ENCODE data around the gene GAREM2. TPM values are rescaled to one million over a fixed set of nuclear protein-coding genes. Genes with fewer than 3 reads are reported as not detected.

Gene GAREM2
- total RNA-seq, 2 experiments from 2014 or later: not detected

DNA sequence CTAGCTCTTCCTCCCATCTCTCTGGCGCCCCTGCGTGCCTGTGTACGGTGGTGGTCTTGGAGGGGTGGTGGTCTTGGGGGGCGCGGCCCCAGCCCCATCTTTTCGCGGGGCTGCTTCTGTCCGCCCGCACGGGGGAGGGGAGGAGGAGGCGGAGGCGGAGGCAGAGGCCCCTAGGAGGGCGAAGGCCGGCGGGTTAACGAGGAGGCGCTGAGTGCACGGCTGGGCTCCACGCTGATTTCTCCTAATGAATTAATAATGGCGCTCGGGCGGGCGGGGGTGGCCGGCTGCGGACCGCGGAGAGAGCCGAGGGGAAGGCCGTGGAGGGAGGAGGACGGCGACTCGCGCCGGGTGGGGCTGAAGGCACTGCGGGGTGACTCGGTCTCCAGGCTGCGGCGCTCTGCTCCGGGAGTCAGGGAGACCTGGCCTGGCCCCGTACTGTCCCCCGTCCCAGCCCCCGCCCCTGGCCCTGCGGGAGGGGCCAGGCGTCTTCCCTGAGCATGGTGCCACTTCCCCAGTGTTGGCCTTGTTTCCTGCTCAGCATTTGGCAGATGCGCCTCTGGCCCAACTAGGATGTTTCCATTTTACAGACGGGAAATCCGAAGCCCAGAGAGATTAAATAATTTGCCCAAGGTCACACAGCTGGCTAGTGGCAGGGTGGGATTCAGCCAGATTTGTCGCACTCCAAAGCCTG lies 6.0 kb downstream of the GAREM2 start:
- H3K79me2 ChIP-seq (ENCODE audit: insufficient read depth, low read depth, low read length): no peaks in the 10 kb centered on the region
- TF ChIP-seq, protein P1, sequence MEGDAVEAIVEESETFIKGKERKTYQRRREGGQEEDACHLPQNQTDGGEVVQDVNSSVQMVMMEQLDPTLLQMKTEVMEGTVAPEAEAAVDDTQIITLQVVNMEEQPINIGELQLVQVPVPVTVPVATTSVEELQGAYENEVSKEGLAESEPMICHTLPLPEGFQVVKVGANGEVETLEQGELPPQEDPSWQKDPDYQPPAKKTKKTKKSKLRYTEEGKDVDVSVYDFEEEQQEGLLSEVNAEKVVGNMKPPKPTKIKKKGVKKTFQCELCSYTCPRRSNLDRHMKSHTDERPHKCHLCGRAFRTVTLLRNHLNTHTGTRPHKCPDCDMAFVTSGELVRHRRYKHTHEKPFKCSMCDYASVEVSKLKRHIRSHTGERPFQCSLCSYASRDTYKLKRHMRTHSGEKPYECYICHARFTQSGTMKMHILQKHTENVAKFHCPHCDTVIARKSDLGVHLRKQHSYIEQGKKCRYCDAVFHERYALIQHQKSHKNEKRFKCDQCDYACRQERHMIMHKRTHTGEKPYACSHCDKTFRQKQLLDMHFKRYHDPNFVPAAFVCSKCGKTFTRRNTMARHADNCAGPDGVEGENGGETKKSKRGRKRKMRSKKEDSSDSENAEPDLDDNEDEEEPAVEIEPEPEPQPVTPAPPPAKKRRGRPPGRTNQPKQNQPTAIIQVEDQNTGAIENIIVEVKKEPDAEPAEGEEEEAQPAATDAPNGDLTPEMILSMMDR (conservative IDR thresholded peaks at IDR 0.05; ENCODE audit: low read length): no peak
- no peak for TF ChIP-seq EZH2phosphoT487 (IDR thresholded peaks at IDR 0.05; ENCODE audit: borderline replicate concordance, low read depth, low read length)
- no peaks in the 10 kb centered on the region for H3K9me2 ChIP-seq (ENCODE audit: insufficient read depth, low read length)
- no peak overlapping the region for H3K27ac ChIP-seq (ENCODE audit: low read depth, low read length, poor library complexity, severe bottlenecking)
- H3K9me3 ChIP-seq (ENCODE audit: low read length): no peaks in the 10 kb centered on the region
- BruUV-seq (replicated peaks): no TSS peak
- no peak for DNase-seq (ENCODE audit: low spot score)
- H3K36me3 ChIP-seq (ENCODE audit: insufficient read depth, low read length): no peaks in the 10 kb centered on the region
- H2AFZ ChIP-seq (ENCODE audit: low read length): no peak overlapping the region
- no peaks in the 10 kb centered on the region for H3K4me1 ChIP-seq (ENCODE audit: insufficient read depth, low read length, poor library complexity, severe bottlenecking)
- H3K4me2 ChIP-seq (ENCODE audit: low read length): peak overlapping the region; percentile 12; the same call in 1 of the 2 replicates
- no peaks in the 10 kb centered on the region for H4K20me1 ChIP-seq (ENCODE audit: insufficient read depth, low read length)
- H3K4me3 ChIP-seq (ENCODE audit: low read depth, low read length, poor library complexity, severe bottlenecking): no peak overlapping the region
- intact Hi-C loops (cut with micrococcal nuclease; ENCODE audit: unreplicated experiment): no loop called here
- POLR2A ChIA-PET: interaction anchor here (0.5 to 1.2 kb wide), 4 partner anchors 91 to 493 kb away, joined by 4 to 7 read pairs (median 4); partner anchors contain the start of gene RAB10
- CTCF ChIA-PET (ENCODE audit: unreplicated experiment): no interaction called here

DNA sequence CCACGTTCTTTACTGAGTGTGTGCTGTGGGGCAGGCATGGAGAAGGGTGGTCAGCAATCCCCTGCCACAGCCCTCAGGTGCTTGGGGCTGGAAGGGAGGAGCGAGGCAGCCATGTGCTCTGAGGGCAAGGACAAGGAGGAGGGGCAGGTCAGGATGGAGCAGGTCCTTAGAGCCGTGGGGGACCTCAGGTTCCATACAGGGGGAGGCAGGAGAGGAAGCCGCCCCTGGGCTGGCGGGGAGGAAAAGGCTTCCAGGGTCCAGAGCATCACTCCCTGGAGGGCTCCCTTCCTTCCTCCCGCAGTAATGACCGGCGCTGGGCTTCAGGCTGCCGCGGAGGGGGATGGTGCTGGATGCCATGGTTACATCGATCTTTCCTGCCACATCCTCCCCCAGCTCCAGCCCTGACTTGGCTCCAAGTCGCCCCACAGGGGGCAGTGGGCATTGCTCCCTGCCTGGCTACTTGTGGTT lies 6.6 kb downstream of the GAREM2 start:
- Histone ChIP-seq H3K79me2 (ENCODE audit: insufficient read depth, low read depth, low read length) (no peaks in the 10 kb centered on the region), H3K9me2 (ENCODE audit: insufficient read depth, low read length) (no peaks in the 10 kb centered on the region), H4K20me1 (ENCODE audit: insufficient read depth, low read length) (no peaks in the 10 kb centered on the region), H3K4me3 (ENCODE audit: low read depth, low read length, poor library complexity, severe bottlenecking) (no peak overlapping the region), H3K4me2 (ENCODE audit: low read length) (no peak overlapping the region), H3K27ac (ENCODE audit: low read depth, low read length, poor library complexity, severe bottlenecking) (no peak overlapping the region), H3K36me3 (ENCODE audit: insufficient read depth, low read length) (no peaks in the 10 kb centered on the region), H3K9me3 (ENCODE audit: low read length) (no peaks in the 10 kb centered on the region), H3K4me1 (ENCODE audit: insufficient read depth, low read length, poor library complexity, severe bottlenecking) (no peaks in the 10 kb centered on the region), H2AFZ (ENCODE audit: low read length) (no peak overlapping the region)
- ChIA-PET CTCF (ENCODE audit: unreplicated experiment) (no interaction called here), POLR2A (interaction anchor here (0.5 kb wide), 1 partner anchor 140 kb away, joined by 4 read pairs; no protein-coding TSS in a partner anchor)
- BruUV-seq (replicated peaks): no TSS peak
- TF ChIP-seq, protein P1 (conservative IDR thresholded peaks at IDR 0.05; ENCODE audit: low read length): no peak
- TF ChIP-seq EZH2phosphoT487 (IDR thresholded peaks at IDR 0.05; ENCODE audit: borderline replicate concordance, low read depth, low read length): no peak
- intact Hi-C loops (cut with micrococcal nuclease; ENCODE audit: unreplicated experiment): no loop called here
- DNase-seq (ENCODE audit: low spot score): no peak

DNA sequence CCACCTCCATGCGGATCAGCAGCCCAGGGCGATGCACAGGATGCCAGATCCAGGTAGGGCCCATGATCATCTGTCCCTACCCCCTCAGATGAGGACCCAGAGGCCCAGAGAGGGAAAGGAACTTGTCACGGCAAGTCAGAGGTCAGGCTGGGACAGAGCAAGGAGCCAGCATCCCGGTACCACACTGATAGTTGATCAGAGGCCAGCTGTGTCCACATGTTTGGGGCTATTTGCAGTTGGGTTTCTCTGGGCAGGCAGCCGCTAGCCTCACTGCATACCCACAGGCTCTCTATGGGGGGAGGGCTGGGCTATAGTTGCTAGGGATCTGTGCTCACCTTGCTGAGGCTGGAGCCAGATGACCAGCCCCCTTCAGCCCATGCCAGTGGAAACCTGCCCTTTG lies 9.6 kb downstream of the GAREM2 start:
- Histone ChIP-seq H3K9me2 (ENCODE audit: insufficient read depth, low read length) (no peaks in the 10 kb centered on the region), H4K20me1 (ENCODE audit: insufficient read depth, low read length) (no peaks in the 10 kb centered on the region), H3K79me2 (ENCODE audit: insufficient read depth, low read depth, low read length) (no peaks in the 10 kb centered on the region), H3K9me3 (ENCODE audit: low read length) (no peaks in the 10 kb centered on the region), H3K4me2 (ENCODE audit: low read length) (no peak overlapping the region), H3K36me3 (ENCODE audit: insufficient read depth, low read length) (no peaks in the 10 kb centered on the region), H3K4me1 (ENCODE audit: insufficient read depth, low read length, poor library complexity, severe bottlenecking) (no peaks in the 10 kb centered on the region), H3K4me3 (ENCODE audit: low read depth, low read length, poor library complexity, severe bottlenecking) (no peak overlapping the region), H2AFZ (ENCODE audit: low read length) (no peak overlapping the region), H3K27ac (ENCODE audit: low read depth, low read length, poor library complexity, severe bottlenecking) (no peak overlapping the region)
- TF ChIP-seq, protein P1 (conservative IDR thresholded peaks at IDR 0.05; ENCODE audit: low read length): no peak
- no peak for TF ChIP-seq EZH2phosphoT487 (IDR thresholded peaks at IDR 0.05; ENCODE audit: borderline replicate concordance, low read depth, low read length)
- intact Hi-C loops (cut with micrococcal nuclease; ENCODE audit: unreplicated experiment): no loop called here
- CTCF ChIA-PET (ENCODE audit: unreplicated experiment): no interaction called here
- no TSS peak for BruUV-seq (replicated peaks)
- DNase-seq (ENCODE audit: low spot score): no peak
- POLR2A ChIA-PET: interaction anchor here (0.5 kb wide), 1 partner anchor 391 kb away, joined by 3 read pairs; no protein-coding TSS in a partner anchor
